Neural crest cell (in vitro differentiated cells): ENCODE data around the gene EMP3. TPM values are rescaled to one million over a fixed set of nuclear protein-coding genes. Genes with fewer than 3 reads are reported as not detected.
"Not testable (repeated sequence)": the region's sequence is repeated elsewhere in the genome, so short reads cannot be mapped to it uniquely, and the experiment has no call there.

Experiments used
- DNase-seq: peaks from one replicate; pipeline ENCODE4 v3.0.0; 2021; ENCODE audit warnings: low read depth, mixed read lengths, low spot score
- H3K27ac Mint-ChIP-seq: one replicate; pipeline ENCODE4 v1.8.0; 2021; ENCODE audit warnings: mild to moderate bottlenecking, mixed read lengths; ENCODE audit not compliant: unreplicated experiment
- H3K27me3 Mint-ChIP-seq: 2 replicates; pipeline ENCODE4 v1.8.0; 2021; ENCODE audit warnings: low read depth, mild to moderate bottlenecking, mixed read lengths
- H3K36me3 Mint-ChIP-seq: 2 replicates; pipeline ENCODE4 v1.8.0; 2021; ENCODE audit warnings: low read depth, mild to moderate bottlenecking, mixed read lengths
- H3K4me1 Mint-ChIP-seq: 2 replicates; pipeline ENCODE4 v1.8.0; 2021; ENCODE audit warnings: mixed read lengths
- H3K4me3 Mint-ChIP-seq: one replicate; pipeline ENCODE4 v1.8.0; 2021; ENCODE audit warnings: mild to moderate bottlenecking, mixed read lengths
- H3K9me3 Mint-ChIP-seq: 2 replicates; pipeline ENCODE4 v1.8.0; 2021; ENCODE audit warnings: mixed read lengths
- total RNA-seq: library from RNA; stranded (reverse); gene quantifications from 2 replicates; pipeline ENCODE4 v1.2.1, GENCODE V29; 2021
- TF ChIP-seq, protein P1 (sequence below): fragments of 200-600 bp; sonication (generic); conservative IDR thresholded peaks from 2 replicates; pipeline ENCODE4 v1.5.0; 2021; ENCODE audit warnings: antibody characterized with exemption, mild to moderate bottlenecking

EMP3 gene
- total RNA-seq, 1 donor from 2014 or later: 30.5 TPM

DNA sequence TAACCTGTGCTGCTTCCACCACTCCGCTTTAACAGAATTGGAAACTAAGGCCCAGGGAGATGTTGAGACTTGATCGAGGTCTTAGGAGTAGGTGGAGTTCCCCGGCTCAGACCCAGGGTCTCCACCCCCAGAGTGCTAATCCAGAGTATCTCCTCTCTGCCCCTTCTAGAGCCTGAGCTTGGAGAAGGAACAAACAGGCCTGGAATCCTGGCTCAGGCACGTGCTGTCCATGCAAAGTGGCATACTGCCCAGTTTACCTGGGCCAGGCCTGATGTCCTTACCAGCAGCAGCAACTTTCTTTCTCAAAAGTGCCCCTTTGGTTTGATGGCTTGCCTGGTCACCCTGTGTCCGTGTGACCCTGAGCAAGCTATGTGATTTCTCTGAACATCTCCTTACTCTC, 42.5 kb downstream of the EMP3 start:
- Mint-ChIP-seq H3K27ac (peak overlapping the region; percentile 6), H3K4me3 (no peak overlapping the region), H3K36me3 (no peaks in the 10 kb centered on the region), H3K4me1 (peaks cover 10% of the 10 kb centered on the region), H3K27me3 (no peaks in the 10 kb centered on the region), H3K9me3 (peaks cover 2% of the 10 kb centered on the region)
- no peak for DNase-seq
- TF ChIP-seq, protein P1, sequence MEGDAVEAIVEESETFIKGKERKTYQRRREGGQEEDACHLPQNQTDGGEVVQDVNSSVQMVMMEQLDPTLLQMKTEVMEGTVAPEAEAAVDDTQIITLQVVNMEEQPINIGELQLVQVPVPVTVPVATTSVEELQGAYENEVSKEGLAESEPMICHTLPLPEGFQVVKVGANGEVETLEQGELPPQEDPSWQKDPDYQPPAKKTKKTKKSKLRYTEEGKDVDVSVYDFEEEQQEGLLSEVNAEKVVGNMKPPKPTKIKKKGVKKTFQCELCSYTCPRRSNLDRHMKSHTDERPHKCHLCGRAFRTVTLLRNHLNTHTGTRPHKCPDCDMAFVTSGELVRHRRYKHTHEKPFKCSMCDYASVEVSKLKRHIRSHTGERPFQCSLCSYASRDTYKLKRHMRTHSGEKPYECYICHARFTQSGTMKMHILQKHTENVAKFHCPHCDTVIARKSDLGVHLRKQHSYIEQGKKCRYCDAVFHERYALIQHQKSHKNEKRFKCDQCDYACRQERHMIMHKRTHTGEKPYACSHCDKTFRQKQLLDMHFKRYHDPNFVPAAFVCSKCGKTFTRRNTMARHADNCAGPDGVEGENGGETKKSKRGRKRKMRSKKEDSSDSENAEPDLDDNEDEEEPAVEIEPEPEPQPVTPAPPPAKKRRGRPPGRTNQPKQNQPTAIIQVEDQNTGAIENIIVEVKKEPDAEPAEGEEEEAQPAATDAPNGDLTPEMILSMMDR: no peak

DNA sequence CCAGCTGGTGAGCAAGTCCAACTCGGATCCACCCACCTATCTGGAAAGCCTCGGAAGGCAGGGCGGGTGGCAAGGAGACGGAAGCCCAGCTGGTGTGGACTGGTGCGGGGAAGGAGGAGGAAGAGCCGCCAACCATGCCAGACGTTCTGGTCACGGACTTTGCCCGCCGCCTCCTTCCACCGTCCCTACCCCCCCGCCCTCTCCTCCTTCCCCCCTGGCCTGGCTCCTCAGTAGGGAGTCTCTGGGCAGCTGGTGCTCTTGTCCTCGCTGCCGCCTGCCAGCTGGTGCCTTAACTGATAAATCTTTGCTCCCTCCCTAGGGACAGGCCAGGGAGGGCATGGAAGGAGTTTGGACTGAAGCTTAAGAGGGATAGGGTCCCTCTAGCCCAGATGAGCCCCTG, 43.6 kb downstream of the EMP3 start:
- Mint-ChIP-seq H3K4me3 (no peak overlapping the region), H3K9me3 (peaks cover 2% of the 10 kb centered on the region), H3K27ac (no peak overlapping the region), H3K27me3 (no peaks in the 10 kb centered on the region), H3K4me1 (peaks cover 3% of the 10 kb centered on the region), H3K36me3 (no peaks in the 10 kb centered on the region)
- DNase-seq: no peak
- TF ChIP-seq, protein P1: no peak

DNA sequence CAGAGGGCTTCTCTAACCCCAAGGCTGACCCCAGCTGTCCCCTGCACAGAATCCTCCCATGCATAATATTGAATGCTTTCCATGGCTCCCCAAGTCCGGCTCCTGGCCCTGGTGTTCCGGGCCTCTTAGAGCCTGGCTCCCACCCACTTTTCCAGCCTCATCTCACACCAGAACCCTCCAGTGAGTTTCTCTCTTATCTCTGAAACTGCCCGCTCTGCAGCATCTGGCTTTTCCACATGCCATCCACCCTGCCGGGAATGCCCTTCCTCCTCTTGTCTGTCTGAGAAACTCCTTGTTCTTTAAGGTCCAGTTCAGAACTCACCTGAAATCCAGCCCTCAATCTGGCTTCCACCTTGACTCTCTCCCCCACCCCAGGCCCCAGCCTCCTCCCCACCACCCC, 45.6 kb downstream of the EMP3 start:
- no peak for DNase-seq
- Mint-ChIP-seq H3K4me1 (peaks cover under 1% of the 10 kb centered on the region), H3K4me3 (no peak overlapping the region), H3K27ac (no peak overlapping the region), H3K9me3 (no peaks in the 10 kb centered on the region), H3K36me3 (no peaks in the 10 kb centered on the region), H3K27me3 (no peaks in the 10 kb centered on the region)
- TF ChIP-seq, protein P1: no peak

DNA sequence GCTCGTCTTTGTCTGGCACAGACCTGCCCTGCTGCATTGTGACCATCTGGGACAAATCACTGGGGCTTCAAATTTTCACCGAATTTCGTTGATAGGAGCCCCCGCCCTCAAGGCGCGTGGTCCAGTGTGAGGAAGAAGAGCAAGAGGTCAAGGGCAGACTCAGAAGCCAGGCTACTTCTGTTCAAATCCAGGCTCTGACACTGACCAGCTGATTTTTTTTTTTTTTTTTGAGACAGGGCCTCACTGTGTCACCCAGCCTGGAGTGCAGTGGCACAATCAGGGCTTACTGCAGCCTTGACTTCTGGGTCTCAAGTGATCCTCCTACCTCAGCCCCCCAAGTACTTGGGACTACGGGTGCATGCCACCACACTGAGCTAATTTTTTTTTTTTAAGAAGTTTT, 46.0 kb downstream of the EMP3 start:
- Mint-ChIP-seq H3K9me3 (no peaks in the 10 kb centered on the region), H3K27me3 (no peaks in the 10 kb centered on the region), H3K36me3 (no peaks in the 10 kb centered on the region), H3K4me1 (peaks cover 3% of the 10 kb centered on the region), H3K4me3 (no peak overlapping the region), H3K27ac (no peak overlapping the region)
- DNase-seq: no peak
- TF ChIP-seq, protein P1: no peak

DNA sequence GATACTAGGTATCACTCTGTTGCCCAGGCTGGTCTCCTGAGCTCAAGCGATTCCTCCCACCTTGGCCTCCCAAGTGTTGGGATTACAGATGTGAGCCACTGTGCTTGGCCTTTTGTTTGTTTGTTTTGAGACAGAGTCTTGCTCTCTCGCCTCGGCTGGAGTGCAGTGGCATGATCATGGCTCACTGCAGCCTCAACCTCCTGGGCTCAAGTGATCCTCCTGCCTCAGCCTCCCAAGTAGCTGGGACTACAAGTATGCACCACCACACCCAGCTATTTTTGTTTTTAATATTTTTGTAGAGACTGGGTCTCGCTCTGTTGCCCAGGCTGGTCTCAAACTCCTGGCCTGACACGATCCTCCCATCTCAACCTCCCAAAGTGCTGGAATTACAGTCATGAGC, 46.4 kb downstream of the EMP3 start:
- H3K36me3 Mint-ChIP-seq, H3K4me1 Mint-ChIP-seq, H3K4me3 Mint-ChIP-seq, H3K27me3 Mint-ChIP-seq, H3K9me3 Mint-ChIP-seq, DNase-seq, H3K27ac Mint-ChIP-seq: not testable (repeated sequence)

DNA sequence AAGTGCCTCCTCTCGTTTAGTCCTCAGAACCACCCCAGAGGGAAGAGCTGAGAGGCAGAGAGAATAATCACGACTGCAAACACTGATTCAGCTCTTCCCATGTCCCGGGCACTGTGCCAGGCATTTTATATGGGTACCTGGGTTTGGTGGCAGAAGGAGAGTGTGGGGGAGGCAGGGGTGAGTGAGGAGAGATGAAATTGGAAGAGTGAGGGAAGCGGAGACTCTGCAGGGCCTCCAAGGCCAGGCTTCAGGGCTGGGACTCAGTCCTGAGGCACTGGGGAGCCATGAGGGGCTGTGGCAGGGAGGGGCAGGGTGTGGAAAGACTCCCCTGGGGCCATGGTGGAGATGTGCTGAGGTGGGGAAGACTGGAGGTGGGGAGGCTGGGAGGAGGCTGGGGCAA, 47.6 kb downstream of the EMP3 start:
- DNase-seq: no peak
- no peaks in the 10 kb centered on the region for H3K27me3 Mint-ChIP-seq
- peaks cover 3% of the 10 kb centered on the region for H3K4me1 Mint-ChIP-seq
- TF ChIP-seq, protein P1: no peak
- peak overlapping the region; percentile 72 for H3K27ac Mint-ChIP-seq
- no peaks in the 10 kb centered on the region for H3K9me3 Mint-ChIP-seq
- H3K36me3 Mint-ChIP-seq: no peaks in the 10 kb centered on the region
- H3K4me3 Mint-ChIP-seq: no peak overlapping the region
